Uterus (tissue), 4 donors: ENCODE data around the gene CCDC124. TPM values are rescaled to one million over a fixed set of nuclear protein-coding genes. Genes with fewer than 3 reads are reported as not detected.
"Not testable (repeated sequence)": the region's sequence is repeated elsewhere in the genome, so short reads cannot be mapped to it uniquely, and the experiment has no call there.

Experiments used
- DNase-seq, 2 donors: peaks; one replicate each; pipeline ENCODE4 v3.0.0-alpha.2; 2019 to 2020
- H3K27ac ChIP-seq, 2 donors: fragments of 200-600 bp; sonication (generic); 1 replicate in 1 of 2; 2 replicates in 1 of 2; pipeline ENCODE4 v1.5.1; 2016 to 2018
- H3K27me3 ChIP-seq, 2 donors: fragments of 200-600 bp; sonication (generic); one replicate each; pipeline ENCODE4 v1.5.1; 2018 to 2019; ENCODE audit warnings: control low read depth in 1 of 2
- H3K36me3 ChIP-seq, 2 donors: fragments of 200-600 bp; sonication (generic); one replicate each; pipeline ENCODE4 v1.5.1; 2019; ENCODE audit warnings: control low read depth in 1 of 2
- H3K4me1 ChIP-seq, 2 donors: fragments of 200-600 bp; sonication (generic); one replicate each; pipeline ENCODE4 v1.5.1; 2018 to 2019; ENCODE audit warnings: control low read depth in 1 of 2
- H3K4me3 ChIP-seq, 2 donors: fragments of 200-600 bp; sonication (generic); 1 replicate in 1 of 2; 2 replicates in 1 of 2; pipeline ENCODE4 v1.5.1; 2018 to 2019; ENCODE audit warnings: mild to moderate bottlenecking in 1 of 2
- H3K9me3 ChIP-seq, 2 donors: fragments of 200-600 bp; sonication (generic); one replicate each; pipeline ENCODE4 v1.5.1; 2019; ENCODE audit warnings: control low read depth in 1 of 2
- CTCF ChIP-seq, 4 experiments: fragments of 200-600 bp in 2 of 4; fragments of 450-650 bp in 2 of 4; sonication (generic) in 2 of 4; IDR thresholded peaks; one replicate each; pipeline ENCODE4 v1.5.1; 2016 to 2019; ENCODE audit warnings: antibody characterized with exemption in 4 of 4, mild to moderate bottlenecking in 2 of 4, moderate library complexity in 1 of 4
- POLR2A ChIP-seq, 2 donors: fragments of 450-650 bp; IDR thresholded peaks; one replicate each; pipeline ENCODE4 v1.6.1; 2016; ENCODE audit warnings: antibody characterized with exemption in 2 of 2, mild to moderate bottlenecking in 1 of 2, moderate library complexity in 1 of 2
- intact Hi-C: fragments of 100-400 bp; cut with DNase I; formaldehyde crosslinking; loops from one replicate; pipeline ENCODE4 v1.15.1; 2023; ENCODE audit warnings: low total_unique reads
- total RNA-seq, 4 donors: library from RNA; depleted of rRNA in 3 of 4; stranded (reverse); fragments of >200 nt in 3 of 4; gene quantifications; one replicate each; pipeline versions ENCODE4 v1.1.0 to v1.2.4, GENCODE V29; 2014 to 2023
- donor health status: DM: yes; HTN: yes; CAD: no.

The CCDC124 gene
- total RNA-seq: 10 to 100 TPM; 23.6 to 37.2 (median 28.3) TPM

DNA sequence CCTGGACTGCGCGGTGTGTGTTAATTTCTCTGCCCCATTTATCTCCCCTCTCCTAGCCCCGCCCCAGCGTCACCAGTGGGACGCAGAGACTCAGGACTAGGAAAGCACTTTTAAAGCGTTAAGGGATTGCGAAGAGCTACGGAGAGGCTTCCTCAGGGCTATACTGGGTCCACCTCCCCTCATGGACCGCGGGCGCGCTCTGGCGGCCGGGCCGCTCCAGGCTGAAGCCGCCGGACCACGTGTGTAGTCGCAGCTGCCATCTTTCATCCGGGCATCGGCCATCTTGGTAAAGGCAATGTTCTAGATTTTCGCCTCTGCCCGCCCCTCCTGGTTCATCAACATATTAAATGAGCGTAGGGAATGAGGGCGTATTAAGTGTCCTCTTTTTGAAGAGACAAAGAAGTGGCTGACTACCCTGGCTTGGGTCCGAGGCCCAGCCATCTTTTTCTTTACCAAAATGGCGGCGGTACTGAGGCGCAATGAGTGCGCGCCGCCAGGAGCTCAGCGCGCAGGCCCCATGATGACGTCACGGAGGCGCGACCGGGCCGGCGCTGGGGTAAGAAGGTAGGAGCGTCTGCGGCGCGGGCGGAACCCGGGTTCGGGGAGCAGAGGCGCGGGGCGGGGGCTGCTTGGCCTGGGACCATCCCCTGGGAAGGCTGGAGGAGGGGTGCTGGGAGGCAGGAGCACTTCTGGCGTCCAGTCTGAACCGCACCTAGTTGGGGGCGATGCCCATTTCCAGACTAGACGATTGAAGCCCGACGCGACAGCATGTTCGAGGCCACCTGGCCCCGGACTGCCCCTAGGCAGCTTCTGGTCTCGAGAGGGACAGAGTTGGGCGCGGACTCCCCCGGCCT lies at the start of gene CCDC124:
TSS of gene CCDC124 (plus strand) at position 531 of the 854 bp plus-strand sequence. CDS start 3,406 bp downstream, outside the sequence.
- H3K9me3 ChIP-seq: no peaks in the 10 kb centered on the region
- H3K4me3 ChIP-seq: peak within 1 kb of the TSS; percentile 83 to 94
- H3K27me3 ChIP-seq: no peaks in the 10 kb centered on the region
- intact Hi-C loops: no loop called here
- TF ChIP-seq CTCF (IDR thresholded peaks at IDR 0.05): peak; percentile 57 to 75 (median 66)
- peak; percentile 79 to 84 for TF ChIP-seq POLR2A (IDR thresholded peaks at IDR 0.05)
- H3K27ac ChIP-seq: peak within 1 kb of the TSS; percentile 74 to 87
- DNase-seq: peak; percentile 85
- H3K4me1 ChIP-seq: peaks cover 0 to 10% of the 10 kb centered on the region in 2 donors
- H3K36me3 ChIP-seq: no peaks in the 10 kb centered on the region

DNA sequence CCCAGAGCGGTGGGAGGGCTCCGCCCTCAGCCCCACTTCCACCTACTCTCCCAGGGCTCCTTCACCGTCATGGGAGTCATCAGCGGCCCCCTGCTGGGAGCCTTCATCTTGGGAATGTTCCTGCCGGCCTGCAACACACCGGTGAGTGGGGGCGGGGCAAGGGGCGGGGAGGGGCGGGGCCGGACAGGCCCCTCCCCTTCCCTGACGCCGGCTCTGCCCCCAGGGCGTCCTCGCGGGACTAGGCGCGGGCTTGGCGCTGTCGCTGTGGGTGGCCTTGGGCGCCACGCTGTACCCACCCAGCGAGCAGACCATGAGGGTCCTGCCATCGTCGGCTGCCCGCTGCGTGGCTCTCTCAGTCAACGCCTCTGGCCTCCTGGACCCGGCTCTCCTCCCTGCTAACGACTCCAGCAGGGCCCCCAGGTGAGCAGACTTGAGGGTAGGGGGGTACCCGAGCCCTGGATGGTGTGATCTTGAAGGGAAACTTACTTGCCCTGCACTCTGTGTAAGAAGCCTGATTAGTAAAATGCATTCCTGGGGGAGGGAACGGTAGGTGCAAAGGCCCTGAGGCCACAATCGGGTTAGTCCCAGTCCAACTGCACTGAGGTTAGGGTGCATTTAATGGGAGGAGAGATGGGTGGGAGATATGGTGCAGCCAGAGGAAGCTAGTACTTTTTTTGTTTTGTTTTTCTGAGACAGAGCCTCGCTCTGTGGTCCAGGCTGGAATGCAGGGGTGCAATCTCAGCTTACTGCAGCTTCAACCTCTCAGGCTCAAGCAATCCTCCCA lies 49.0 kb upstream of the CCDC124 start:
- no peak for DNase-seq
- Histone ChIP-seq H3K4me1 (no peaks in the 10 kb centered on the region), H3K9me3 (no peaks in the 10 kb centered on the region), H3K36me3 (no peaks in the 10 kb centered on the region), H3K27me3 (no peaks in the 10 kb centered on the region), H3K4me3 (no peak overlapping the region), H3K27ac (no peak overlapping the region)
- TF ChIP-seq POLR2A (IDR thresholded peaks at IDR 0.05) (no peak), CTCF (IDR thresholded peaks at IDR 0.05) (no peak)
- intact Hi-C loops: no loop called here

- no peak for TF ChIP-seq POLR2A (IDR thresholded peaks at IDR 0.05)
- TF ChIP-seq CTCF (IDR thresholded peaks at IDR 0.05): no peak
- Histone ChIP-seq H3K36me3 (no peaks in the 10 kb centered on the region), H3K27ac (no peak overlapping the region), H3K27me3 (no peaks in the 10 kb centered on the region), H3K4me3 (no peak overlapping the region), H3K4me1 (no peaks in the 10 kb centered on the region), H3K9me3 (no peaks in the 10 kb centered on the region)
- intact Hi-C loops: no loop called here
- DNase-seq: no peak
These were observed 46.3 kb upstream of the CCDC124 start for GRCh38 chr19:17886515-17886914.

- H3K27me3 ChIP-seq, H3K9me3 ChIP-seq, intact Hi-C loops, H3K4me3 ChIP-seq, H3K4me1 ChIP-seq, H3K27ac ChIP-seq, H3K36me3 ChIP-seq, DNase-seq: not testable (repeated sequence)
These were observed 45.6 kb upstream of the CCDC124 start for GRCh38 chr19:17887221-17887620.

GRCh38 chr19:17888260-17888659 lies 44.6 kb upstream of the CCDC124 start:
- TF ChIP-seq POLR2A (IDR thresholded peaks at IDR 0.05) (no peak), CTCF (IDR thresholded peaks at IDR 0.05) (no peak)
- Histone ChIP-seq H3K27ac (no peak overlapping the region), H3K9me3 (no peaks in the 10 kb centered on the region), H3K27me3 (no peaks in the 10 kb centered on the region), H3K4me1 (no peaks in the 10 kb centered on the region), H3K36me3 (no peaks in the 10 kb centered on the region), H3K4me3 (no peak overlapping the region)
- DNase-seq: no peak
- intact Hi-C loops: no loop called here
